ENCODE measurements around the gene GRIK1. TPM values are rescaled to one million over a fixed set of nuclear protein-coding genes. Genes with fewer than 3 reads are reported as not detected.

Gene GRIK1
- total RNA-seq, 1 experiment from 2014 or later = not detected

GRCh38 chr21:29674343-29674742, 265.5 kb downstream of the GRIK1 start:
- BruUV-seq (replicated peaks) = no TSS peak
- Histone ChIP-seq H3K9me2 (ENCODE audit: insufficient read depth) (no peaks in the 10 kb centered on the region), H3K27me3 (ENCODE audit: insufficient read depth, low read depth) (no peaks in the 10 kb centered on the region), H3K4me1 (replicated peaks; ENCODE audit: insufficient read depth) (no peaks in the 10 kb centered on the region), H3K4me2 (no peak overlapping the region), H3F3A (ENCODE audit: insufficient read depth, low read depth) (no peaks in the 10 kb centered on the region), H3K27ac (no peak overlapping the region), H2AFZ (no peak overlapping the region), H3K79me2 (ENCODE audit: low read depth) (no peaks in the 10 kb centered on the region), H3K36me3 (ENCODE audit: low read depth) (no peaks in the 10 kb centered on the region), H3K9me3 (ENCODE audit: insufficient read depth, low read depth) (no peaks in the 10 kb centered on the region), H4K20me1 (ENCODE audit: insufficient read depth) (no peaks in the 10 kb centered on the region), H3K4me3 (no peak overlapping the region)
- no peak for DNase-seq
- CTCF ChIA-PET = no interaction called here
- POLR2A ChIA-PET (ENCODE audit: unreplicated experiment) = no interaction called here
- TF ChIP-seq CTCF (conservative IDR thresholded peaks at IDR 0.05) (no peak), EZH2 (IDR thresholded peaks at IDR 0.05; ENCODE audit: low read depth) (no peak)
- intact Hi-C loops (cut with micrococcal nuclease; ENCODE audit: unreplicated experiment) = no loop called here

GRCh38 chr21:29673096-29673610, 266.6 kb downstream of the GRIK1 start:
- H3K79me2 ChIP-seq (ENCODE audit: low read depth) = no peaks in the 10 kb centered on the region
- no peak overlapping the region for H3K4me3 ChIP-seq
- no peak overlapping the region for H3K4me2 ChIP-seq
- no peaks in the 10 kb centered on the region for H3K9me3 ChIP-seq (ENCODE audit: insufficient read depth, low read depth)
- no peak overlapping the region for H3K27ac ChIP-seq
- no peaks in the 10 kb centered on the region for H3K4me1 ChIP-seq (replicated peaks; ENCODE audit: insufficient read depth)
- H3K9me2 ChIP-seq (ENCODE audit: insufficient read depth) = no peaks in the 10 kb centered on the region
- no peaks in the 10 kb centered on the region for H3K27me3 ChIP-seq (ENCODE audit: insufficient read depth, low read depth)
- no peak overlapping the region for H2AFZ ChIP-seq
- POLR2A ChIA-PET (ENCODE audit: unreplicated experiment) = no interaction called here
- no TSS peak for BruUV-seq (replicated peaks)
- no peak for TF ChIP-seq EZH2 (IDR thresholded peaks at IDR 0.05; ENCODE audit: low read depth)
- TF ChIP-seq CTCF (conservative IDR thresholded peaks at IDR 0.05) = no peak
- H3K36me3 ChIP-seq (ENCODE audit: low read depth) = no peaks in the 10 kb centered on the region
- no peaks in the 10 kb centered on the region for H3F3A ChIP-seq (ENCODE audit: insufficient read depth, low read depth)
- intact Hi-C loops (cut with micrococcal nuclease; ENCODE audit: unreplicated experiment) = no loop called here
- CTCF ChIA-PET = no interaction called here
- DNase-seq = no peak
- no peaks in the 10 kb centered on the region for H4K20me1 ChIP-seq (ENCODE audit: insufficient read depth)

- ChIA-PET CTCF (no interaction called here), POLR2A (ENCODE audit: unreplicated experiment) (no interaction called here)
- Histone ChIP-seq H3K27ac (no peak overlapping the region), H4K20me1 (ENCODE audit: insufficient read depth) (no peaks in the 10 kb centered on the region), H2AFZ (no peak overlapping the region), H3K79me2 (ENCODE audit: low read depth) (no peaks in the 10 kb centered on the region), H3F3A (ENCODE audit: insufficient read depth, low read depth) (no peaks in the 10 kb centered on the region), H3K9me2 (ENCODE audit: insufficient read depth) (no peaks in the 10 kb centered on the region), H3K27me3 (ENCODE audit: insufficient read depth, low read depth) (no peaks in the 10 kb centered on the region), H3K4me1 (replicated peaks; ENCODE audit: insufficient read depth) (no peaks in the 10 kb centered on the region), H3K4me3 (no peak overlapping the region), H3K9me3 (ENCODE audit: insufficient read depth, low read depth) (no peaks in the 10 kb centered on the region), H3K4me2 (no peak overlapping the region), H3K36me3 (ENCODE audit: low read depth) (no peaks in the 10 kb centered on the region)
- intact Hi-C loops (cut with micrococcal nuclease; ENCODE audit: unreplicated experiment) = no loop called here
- no TSS peak for BruUV-seq (replicated peaks)
- DNase-seq = no peak
- no peak for TF ChIP-seq EZH2 (IDR thresholded peaks at IDR 0.05; ENCODE audit: low read depth)
- TF ChIP-seq CTCF (conservative IDR thresholded peaks at IDR 0.05) = no peak
Observed at GRCh38 chr21:29671728-29672127, 268.1 kb downstream of the GRIK1 start.

Measured in PC-9 (cell line).